Activated CD4-positive, alpha-beta T cell treated with anti-CD3 and anti-CD28 coated beads, Interleukin-2, amount 10 ng/mL, durations not matched to agents 7 days and 5 days (primary cell): Measurements from ENCODE around the gene CADM4. TPM values are rescaled to one million over a fixed set of nuclear protein-coding genes. Genes with fewer than 3 reads are reported as not detected.

Experiments
- CTCF ChIA-PET: fragments of 350-600 bp; sonication (Branson Sonifier 250); formaldehyde crosslinking; loops from one replicate; lab custom pipeline; 2021; ENCODE audit warnings: antibody characterized with exemption; lab: Charles Lee
- POLR2A ChIA-PET: fragments of 350-600 bp; sonication (Branson Sonifier 250); formaldehyde crosslinking; loops from one replicate; lab custom pipeline; 2021; ENCODE audit warnings: antibody characterized with exemption; lab: Charles Lee
- DNase-seq: peaks from one replicate; pipeline ENCODE4 v3.0.0-alpha.2; 2020
- H3K27ac Mint-ChIP-seq: one replicate; pipeline ENCODE4 v1.8.0; 2021; ENCODE audit warnings: mild to moderate bottlenecking, moderate library complexity, mixed read lengths
- H3K27me3 Mint-ChIP-seq: one replicate; pipeline ENCODE4 v1.8.0; 2021; ENCODE audit warnings: mixed read lengths
- H3K36me3 Mint-ChIP-seq: one replicate; pipeline ENCODE4 v1.8.0; 2021; ENCODE audit warnings: low read depth, mixed read lengths
- H3K4me1 Mint-ChIP-seq: one replicate; pipeline ENCODE4 v1.8.0; 2021; ENCODE audit warnings: mixed read lengths
- H3K4me3 Mint-ChIP-seq: one replicate; pipeline ENCODE4 v1.8.0; 2021; ENCODE audit warnings: mild to moderate bottlenecking, moderate library complexity, mixed read lengths
- H3K9me3 Mint-ChIP-seq: one replicate; pipeline ENCODE4 v1.8.0; 2021; ENCODE audit warnings: mixed read lengths
- total RNA-seq, 2 experiments: library from RNA; stranded (reverse); gene quantifications; one replicate each; pipeline ENCODE4 v1.2.3, GENCODE V29; 2021

The CADM4 gene
- total RNA-seq, 2 experiments from 2014 or later: 0.12 to 0.20 TPM

DNA sequence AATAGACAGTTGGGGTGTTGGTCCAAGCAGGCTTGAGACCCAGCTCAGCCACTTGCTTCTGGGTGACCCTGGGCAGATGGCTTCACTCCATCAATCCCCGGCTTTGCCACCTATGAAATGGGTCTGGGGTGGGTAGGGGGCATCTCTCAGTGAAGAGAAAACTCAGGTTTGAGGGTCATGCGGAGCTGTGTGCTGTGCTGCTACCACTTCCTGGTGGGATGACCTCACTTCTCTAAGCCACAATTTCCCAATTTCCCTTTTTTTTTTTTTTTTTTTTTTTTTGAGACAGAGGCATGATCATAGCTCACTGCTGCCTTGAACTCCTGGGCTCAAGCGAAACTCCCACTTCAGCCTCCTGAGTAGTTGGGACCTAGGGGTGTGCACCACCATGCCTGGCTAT, 34.9 kb upstream of the CADM4 start:
- H3K27me3 Mint-ChIP-seq: peaks cover 7% of the 10 kb centered on the region
- POLR2A ChIA-PET: no interaction called here
- CTCF ChIA-PET: interaction anchor here (0.6 to 0.9 kb wide), 2 partner anchors 26 to 126 kb away, joined by 3 read pairs; no protein-coding TSS in a partner anchor
- no peaks in the 10 kb centered on the region for H3K9me3 Mint-ChIP-seq
- no peak overlapping the region for H3K4me3 Mint-ChIP-seq
- H3K4me1 Mint-ChIP-seq: peaks cover 30% of the 10 kb centered on the region
- no peak overlapping the region for H3K27ac Mint-ChIP-seq
- H3K36me3 Mint-ChIP-seq: no peaks in the 10 kb centered on the region
- DNase-seq: no peak

DNA sequence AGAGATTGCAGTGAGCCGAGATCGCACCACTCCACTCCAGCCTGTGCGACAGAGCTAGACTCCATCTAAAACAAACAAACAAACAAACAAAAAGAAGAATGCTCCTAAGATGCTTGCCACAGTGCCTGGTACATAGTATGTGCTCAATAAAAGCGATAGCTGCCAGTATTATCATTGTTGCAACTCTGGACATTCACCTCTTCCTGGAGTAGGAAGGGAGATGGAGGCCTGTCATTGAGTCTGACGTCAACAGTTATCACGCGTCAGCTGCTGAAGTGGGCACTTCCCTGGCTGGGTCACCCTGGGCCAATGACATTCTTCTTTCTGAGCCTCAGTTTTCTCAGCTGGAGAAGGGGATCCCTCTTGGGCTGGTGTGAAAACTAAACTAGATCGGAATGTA, 34.5 kb upstream of the CADM4 start:
- DNase-seq: no peak
- ChIA-PET CTCF (interaction anchor here (0.9 kb wide), 1 partner anchor 27 kb away, joined by 3 read pairs; no protein-coding TSS in a partner anchor), POLR2A (no interaction called here)
- Mint-ChIP-seq H3K36me3 (no peaks in the 10 kb centered on the region), H3K4me1 (peaks cover 30% of the 10 kb centered on the region), H3K9me3 (no peaks in the 10 kb centered on the region), H3K27ac (peak overlapping the region; percentile 36), H3K27me3 (peaks cover 7% of the 10 kb centered on the region), H3K4me3 (no peak overlapping the region)

DNA sequence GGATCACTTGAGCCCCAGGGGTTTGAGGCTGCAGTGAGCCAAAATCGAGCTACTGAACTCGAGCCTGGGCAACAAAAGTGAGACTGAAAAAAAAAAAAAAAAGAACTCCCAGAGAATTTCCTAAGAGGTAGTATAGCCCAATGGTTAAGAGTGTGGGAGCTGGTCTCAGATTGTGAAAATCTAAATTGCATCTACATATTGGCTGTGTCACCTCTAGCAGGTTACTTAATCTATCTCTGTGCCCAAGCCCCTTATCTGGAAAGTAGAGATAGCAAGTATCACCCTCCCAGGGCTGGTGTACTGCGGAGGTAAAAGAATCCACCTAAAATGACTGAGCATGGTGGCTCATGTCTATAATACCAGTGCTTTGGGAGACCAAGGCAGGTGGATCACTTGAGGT, 34.0 kb upstream of the CADM4 start:
- Mint-ChIP-seq H3K27ac (no peak overlapping the region), H3K4me1 (peaks cover 33% of the 10 kb centered on the region), H3K4me3 (no peak overlapping the region), H3K36me3 (no peaks in the 10 kb centered on the region), H3K27me3 (peaks cover 7% of the 10 kb centered on the region), H3K9me3 (no peaks in the 10 kb centered on the region)
- no peak for DNase-seq
- ChIA-PET CTCF (interaction anchor here (1.0 kb wide), 1 partner anchor 93 kb away, joined by 3 read pairs; no protein-coding TSS in a partner anchor), POLR2A (no interaction called here)

DNA sequence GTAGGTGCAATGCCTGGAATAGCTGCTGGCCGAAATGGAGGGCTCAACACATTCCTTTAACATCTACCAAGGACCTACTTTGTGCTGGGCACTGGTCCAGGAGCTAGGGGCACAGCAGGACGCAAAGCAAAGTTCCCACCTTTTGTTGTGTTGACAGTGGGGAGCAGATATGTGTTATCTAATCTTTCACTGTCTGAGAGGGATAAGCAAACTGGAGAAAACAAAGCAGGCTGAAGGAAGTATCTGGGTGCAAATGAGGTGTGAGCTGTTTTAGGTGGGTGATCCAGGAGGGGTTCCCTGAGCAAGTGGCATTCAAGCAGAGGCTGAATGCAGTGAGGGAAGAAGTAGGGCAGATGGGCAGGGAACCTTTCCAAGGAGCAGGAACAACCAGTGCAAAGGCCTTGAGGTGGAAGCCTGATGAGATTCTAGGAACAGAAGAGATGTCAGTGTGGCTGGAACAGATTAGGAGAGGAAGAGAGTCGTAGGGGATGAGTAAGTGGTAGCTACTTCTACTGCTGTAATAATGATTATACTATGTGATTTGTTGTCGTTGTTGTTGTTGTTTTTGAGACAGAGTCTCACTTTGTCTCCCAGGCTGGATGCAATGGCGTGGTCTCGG, 32.5 kb upstream of the CADM4 start:
- Mint-ChIP-seq H3K4me1 (peaks cover 46% of the 10 kb centered on the region), H3K36me3 (peaks cover 8% of the 10 kb centered on the region), H3K27ac (no peak overlapping the region), H3K9me3 (no peaks in the 10 kb centered on the region), H3K4me3 (no peak overlapping the region), H3K27me3 (peaks cover 7% of the 10 kb centered on the region)
- POLR2A ChIA-PET: no interaction called here
- CTCF ChIA-PET: interaction anchor here (0.6 to 1.0 kb wide), 3 partner anchors 77 to 213 kb away, joined by 3 to 4 read pairs (median 3); no protein-coding TSS in a partner anchor
- no peak for DNase-seq

DNA sequence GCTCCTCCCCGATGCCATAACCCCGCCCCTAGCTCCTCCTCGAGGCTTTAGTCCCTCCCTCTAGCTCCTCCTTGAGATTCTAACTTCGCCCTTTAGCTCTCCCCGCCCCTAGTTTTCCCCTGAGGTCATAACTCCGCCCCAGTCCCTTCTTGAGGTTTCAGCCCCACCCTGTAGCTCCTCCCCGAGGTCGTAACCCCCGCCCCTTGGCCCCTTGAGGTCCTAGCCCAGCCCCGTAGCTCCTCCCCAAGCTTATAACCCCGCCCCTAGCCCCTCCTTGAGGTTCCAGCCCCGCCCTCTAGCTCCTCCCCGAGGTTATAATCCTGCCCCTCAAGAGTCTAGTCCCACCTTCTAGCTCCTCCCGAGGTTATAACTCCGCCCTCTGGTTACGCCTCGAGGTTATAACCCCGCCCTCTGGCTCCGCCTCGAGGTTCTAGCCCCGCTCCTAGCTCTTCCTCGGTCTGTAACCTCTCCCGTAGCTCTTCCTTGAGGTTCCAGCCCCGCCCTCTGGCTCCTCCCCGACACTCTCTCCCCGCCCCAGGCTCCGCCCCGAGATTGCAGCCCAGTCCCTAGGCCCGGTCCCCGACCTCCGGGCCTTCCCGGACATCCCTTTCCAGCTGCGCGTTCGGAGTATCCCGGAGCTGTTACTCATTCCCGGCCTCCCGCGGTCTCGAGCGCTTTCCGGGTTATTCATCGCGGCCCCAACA, 28.9 kb upstream of the CADM4 start:
- peak overlapping the region; percentile 87 for H3K27ac Mint-ChIP-seq
- CTCF ChIA-PET: interaction anchor here (0.6 to 1.6 kb wide), 22 partner anchors 10 to 908 kb away, joined by 3 to 21 read pairs (median 3); partner anchors contain the start of gene KCNN4
- DNase-seq: peak; percentile 98
- H3K4me3 Mint-ChIP-seq: peak overlapping the region; percentile 79
- H3K9me3 Mint-ChIP-seq: no peaks in the 10 kb centered on the region
- H3K27me3 Mint-ChIP-seq: peaks cover 7% of the 10 kb centered on the region
- POLR2A ChIA-PET: interaction anchor here (1.0 to 1.5 kb wide), 3 partner anchors 86 to 111 kb away, joined by 3 to 6 read pairs (median 4); partner anchors contain the start of gene SMG9
- peaks cover 26% of the 10 kb centered on the region for H3K36me3 Mint-ChIP-seq
- peaks cover 51% of the 10 kb centered on the region for H3K4me1 Mint-ChIP-seq

DNA sequence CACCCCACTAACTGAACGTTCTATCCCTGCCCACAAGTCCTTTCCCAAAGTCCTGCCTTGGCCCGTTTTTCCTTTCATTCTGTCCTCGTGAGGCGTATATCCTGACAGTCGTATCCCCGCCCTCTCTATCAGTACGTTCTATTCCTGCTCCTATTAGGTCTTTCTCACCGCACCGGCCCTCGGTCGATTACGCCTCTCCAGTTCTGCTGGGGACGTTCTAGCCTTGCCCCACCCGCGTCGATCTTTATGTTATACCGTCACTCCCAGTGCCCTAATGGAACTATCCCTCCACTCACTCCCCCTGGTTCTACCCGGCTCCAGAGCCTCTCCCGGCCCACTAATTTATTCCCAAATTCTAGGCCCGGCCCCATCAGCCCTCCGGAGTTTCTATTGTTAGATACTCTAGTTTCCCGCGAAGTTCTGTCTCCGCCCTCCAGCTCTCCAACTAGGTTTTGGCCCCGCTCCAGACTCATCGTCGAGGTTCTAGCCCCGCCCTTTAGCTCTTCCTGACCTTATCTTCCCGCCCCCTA, 28.3 kb upstream of the CADM4 start:
- Mint-ChIP-seq H3K27ac (peak overlapping the region; percentile 87), H3K4me1 (peaks cover 55% of the 10 kb centered on the region), H3K4me3 (peak overlapping the region; percentile 79), H3K9me3 (no peaks in the 10 kb centered on the region), H3K36me3 (peaks cover 26% of the 10 kb centered on the region), H3K27me3 (peaks cover 7% of the 10 kb centered on the region)
- DNase-seq: no peak
- POLR2A ChIA-PET: interaction anchor here (1.0 to 1.5 kb wide), 3 partner anchors 87 to 112 kb away, joined by 3 to 6 read pairs (median 4); partner anchors contain the start of gene SMG9
- CTCF ChIA-PET: interaction anchor here (0.6 to 1.6 kb wide), 18 partner anchors 9 to 404 kb away, joined by 3 to 21 read pairs (median 3); partner anchors contain the start of gene KCNN4

- peaks cover 58% of the 10 kb centered on the region for H3K4me1 Mint-ChIP-seq
- H3K27me3 Mint-ChIP-seq: peaks cover 7% of the 10 kb centered on the region
- peaks cover 27% of the 10 kb centered on the region for H3K36me3 Mint-ChIP-seq
- ChIA-PET CTCF (interaction anchor here (0.6 to 1.6 kb wide), 4 partner anchors 11 to 148 kb away, joined by 3 to 21 read pairs (median 3); no protein-coding TSS in a partner anchor), POLR2A (no interaction called here)
- H3K27ac Mint-ChIP-seq: peak overlapping the region; percentile 87
- peak overlapping the region; percentile 79 for H3K4me3 Mint-ChIP-seq
- DNase-seq: no peak
- H3K9me3 Mint-ChIP-seq: no peaks in the 10 kb centered on the region
Measured at GRCh38 chr19:43667126-43667875, 27.7 kb upstream of the CADM4 start.

- Mint-ChIP-seq H3K9me3 (no peaks in the 10 kb centered on the region), H3K27me3 (no peaks in the 10 kb centered on the region), H3K36me3 (peaks cover 39% of the 10 kb centered on the region), H3K4me3 (peak overlapping the region; percentile 41), H3K4me1 (peaks cover 46% of the 10 kb centered on the region), H3K27ac (peak overlapping the region; percentile 78)
- CTCF ChIA-PET: interaction anchor here (0.6 to 1.1 kb wide), 2 partner anchors 15 to 69 kb away, joined by 3 read pairs; no protein-coding TSS in a partner anchor
- DNase-seq: peak; percentile 64
- POLR2A ChIA-PET: no interaction called here
Measured at GRCh38 chr19:43664018-43664417, 24.4 kb upstream of the CADM4 start.

DNA sequence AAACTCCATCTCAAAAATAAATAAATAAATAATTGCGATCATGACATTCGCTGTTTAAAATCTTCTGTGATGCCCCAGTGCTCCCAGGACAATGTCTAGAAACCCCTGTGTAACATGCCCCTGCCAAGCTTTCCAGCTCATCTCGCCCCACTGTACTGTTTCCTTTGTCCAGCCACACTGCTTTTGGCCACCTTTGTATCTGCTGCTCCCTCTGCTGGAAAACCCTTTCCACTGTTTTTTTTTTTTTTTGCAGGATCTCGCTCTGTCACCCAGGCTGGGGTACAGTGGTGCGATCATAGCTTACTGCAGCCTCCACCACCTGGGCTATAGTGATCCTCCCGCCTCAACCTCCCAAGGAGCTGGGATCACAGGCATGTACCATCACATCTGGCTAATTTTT, 22.8 kb upstream of the CADM4 start:
- CTCF ChIA-PET: interaction anchor here (1.7 kb wide), 1 partner anchor 10 kb away, joined by 7 read pairs; no protein-coding TSS in a partner anchor
- peaks cover 41% of the 10 kb centered on the region for H3K36me3 Mint-ChIP-seq
- POLR2A ChIA-PET: no interaction called here
- no peak for DNase-seq
- H3K27me3 Mint-ChIP-seq: no peaks in the 10 kb centered on the region
- H3K27ac Mint-ChIP-seq: peak overlapping the region; percentile 14
- no peak overlapping the region for H3K4me3 Mint-ChIP-seq
- H3K9me3 Mint-ChIP-seq: peaks cover 2% of the 10 kb centered on the region
- peaks cover 34% of the 10 kb centered on the region for H3K4me1 Mint-ChIP-seq

- Mint-ChIP-seq H3K36me3 (peaks cover 41% of the 10 kb centered on the region), H3K4me3 (no peak overlapping the region), H3K4me1 (peaks cover 26% of the 10 kb centered on the region), H3K27ac (no peak overlapping the region), H3K27me3 (no peaks in the 10 kb centered on the region), H3K9me3 (peaks cover 6% of the 10 kb centered on the region)
- ChIA-PET CTCF (interaction anchor here (0.7 to 1.7 kb wide), 3 partner anchors 8 to 92 kb away, joined by 3 to 7 read pairs (median 3); no protein-coding TSS in a partner anchor), POLR2A (no interaction called here)
- no peak for DNase-seq
Measured at GRCh38 chr19:43660971-43661360, 21.3 kb upstream of the CADM4 start.

GRCh38 chr19:43660301-43660970, 20.8 kb upstream of the CADM4 start:
- peaks cover 6% of the 10 kb centered on the region for H3K9me3 Mint-ChIP-seq
- CTCF ChIA-PET: no interaction called here

More at GRCh38 chr19:43660301-43660970, 20.8 kb upstream of the CADM4 start:
- DNase-seq: no peak
- Mint-ChIP-seq H3K4me1 (peaks cover 26% of the 10 kb centered on the region), H3K36me3 (peaks cover 46% of the 10 kb centered on the region), H3K27ac (peak overlapping the region; percentile 70), H3K27me3 (no peaks in the 10 kb centered on the region), H3K4me3 (no peak overlapping the region)
- POLR2A ChIA-PET: no interaction called here
